ENCODE measurements around the gene POU4F3.

GRCh38 chr5:146380714-146381113 is 42.1 kb downstream of the POU4F3 start:
- TF ChIP-seq POLR2A (IDR thresholded peaks at IDR 0.05; ENCODE audit: low read length), result no peak
- TF ChIP-seq GATA1 (IDR thresholded peaks at IDR 0.05; ENCODE audit: low read depth, low read length), result no peak

All from erythroblast (primary cell).